Cardiac muscle cell (in vitro differentiated cells and primary cell): ENCODE results near the gene OR5H6. TPM values are rescaled to one million over a fixed set of nuclear protein-coding genes. Genes with fewer than 3 reads are reported as not detected.

ENCODE experiments used
- DNase-seq, 2 donors: peaks; one replicate each; pipeline versions ENCODE4 v3.0.0 to v3.0.0-alpha.2; 2010 to 2017; ENCODE audit warnings: low read depth in 1 of 2, low spot score in 1 of 2
- H3K27ac ChIP-seq: fragments of 200-600 bp; sonication (generic); 2 replicates; pipeline ENCODE4 v1.5.1; 2016
- H3K27me3 ChIP-seq: fragments of 200-600 bp; sonication (generic); 2 replicates; pipeline ENCODE4 v1.6.0; 2016; ENCODE audit warnings: control low read depth
- H3K36me3 ChIP-seq: fragments of 200-600 bp; sonication (generic); 2 replicates; pipeline ENCODE4 v1.5.1; 2016; ENCODE audit warnings: control low read depth
- H3K4me1 ChIP-seq: fragments of 200-600 bp; sonication (generic); 2 replicates; pipeline ENCODE4 v1.8.1; 2017; ENCODE audit warnings: low read depth, mild to moderate bottlenecking, mixed run types
- H3K4me3 ChIP-seq: fragments of 200-600 bp; sonication (generic); 2 replicates; pipeline ENCODE4 v1.5.1; 2016; ENCODE audit warnings: mild to moderate bottlenecking
- H3K9me3 ChIP-seq: fragments of 200-600 bp; sonication (generic); 2 replicates; pipeline ENCODE4 v1.5.1; 2017; ENCODE audit warnings: low read depth, mild to moderate bottlenecking, control low read depth
- polyA plus RNA-seq: library from polyadenylated mRNA; unstranded; fragments of >200 nt; fragmentation: Nextera tagmentation; extraction: Ambion mirVana; gene quantifications from 2 replicates; pipeline ENCODE4 v1.2.1, GENCODE V29; 2016
- total RNA-seq: library from RNA; depleted of rRNA; stranded (reverse); fragments of >200 nt; gene quantifications from 2 replicates; pipeline ENCODE4 v1.2.3, GENCODE V29; 2016
- TF ChIP-seq, protein P1 (sequence below): IDR thresholded peaks from 2 replicates; pipeline ENCODE4 v1.5.1; 2012; ENCODE audit warnings: low read depth, mild to moderate bottlenecking, low read length

The OR5H6 gene
- total RNA-seq, result not detected in 2 replicates
- polyA plus RNA-seq, result not detected in 2 replicates

DNA sequence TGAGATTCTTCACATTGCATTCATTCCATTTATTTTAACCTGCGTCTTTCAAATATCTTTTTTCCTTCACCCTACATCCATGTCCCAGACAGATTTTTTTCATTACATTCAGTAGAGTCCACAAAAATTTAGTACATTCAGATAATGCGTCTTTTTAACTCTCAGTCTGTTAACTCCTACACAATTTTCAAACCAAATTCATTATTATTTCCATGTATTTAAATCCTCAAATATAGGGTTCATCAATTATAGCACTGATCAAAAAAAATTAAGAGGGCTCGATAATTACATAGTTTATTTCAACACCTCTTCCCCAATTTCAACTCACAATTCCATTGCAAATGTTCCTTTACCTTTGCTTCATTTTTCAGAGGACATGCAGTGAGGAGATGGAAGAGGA lies at the start of gene OR5H6:
OR5H6 (plus strand) TSS at position 301 of the 400 bp plus-strand sequence; CDS start at position 390, 89 bp downstream.
- Histone ChIP-seq H3K4me1 (no peaks in the 10 kb centered on the region), H3K36me3 (no peaks in the 10 kb centered on the region), H3K4me3 (no peak within 1 kb of the TSS), H3K27me3 (no peaks in the 10 kb centered on the region), H3K27ac (no peak within 1 kb of the TSS), H3K9me3 (no peaks in the 10 kb centered on the region)
- TF ChIP-seq, protein P1, sequence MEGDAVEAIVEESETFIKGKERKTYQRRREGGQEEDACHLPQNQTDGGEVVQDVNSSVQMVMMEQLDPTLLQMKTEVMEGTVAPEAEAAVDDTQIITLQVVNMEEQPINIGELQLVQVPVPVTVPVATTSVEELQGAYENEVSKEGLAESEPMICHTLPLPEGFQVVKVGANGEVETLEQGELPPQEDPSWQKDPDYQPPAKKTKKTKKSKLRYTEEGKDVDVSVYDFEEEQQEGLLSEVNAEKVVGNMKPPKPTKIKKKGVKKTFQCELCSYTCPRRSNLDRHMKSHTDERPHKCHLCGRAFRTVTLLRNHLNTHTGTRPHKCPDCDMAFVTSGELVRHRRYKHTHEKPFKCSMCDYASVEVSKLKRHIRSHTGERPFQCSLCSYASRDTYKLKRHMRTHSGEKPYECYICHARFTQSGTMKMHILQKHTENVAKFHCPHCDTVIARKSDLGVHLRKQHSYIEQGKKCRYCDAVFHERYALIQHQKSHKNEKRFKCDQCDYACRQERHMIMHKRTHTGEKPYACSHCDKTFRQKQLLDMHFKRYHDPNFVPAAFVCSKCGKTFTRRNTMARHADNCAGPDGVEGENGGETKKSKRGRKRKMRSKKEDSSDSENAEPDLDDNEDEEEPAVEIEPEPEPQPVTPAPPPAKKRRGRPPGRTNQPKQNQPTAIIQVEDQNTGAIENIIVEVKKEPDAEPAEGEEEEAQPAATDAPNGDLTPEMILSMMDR, result no peak
- no peak for DNase-seq

DNA sequence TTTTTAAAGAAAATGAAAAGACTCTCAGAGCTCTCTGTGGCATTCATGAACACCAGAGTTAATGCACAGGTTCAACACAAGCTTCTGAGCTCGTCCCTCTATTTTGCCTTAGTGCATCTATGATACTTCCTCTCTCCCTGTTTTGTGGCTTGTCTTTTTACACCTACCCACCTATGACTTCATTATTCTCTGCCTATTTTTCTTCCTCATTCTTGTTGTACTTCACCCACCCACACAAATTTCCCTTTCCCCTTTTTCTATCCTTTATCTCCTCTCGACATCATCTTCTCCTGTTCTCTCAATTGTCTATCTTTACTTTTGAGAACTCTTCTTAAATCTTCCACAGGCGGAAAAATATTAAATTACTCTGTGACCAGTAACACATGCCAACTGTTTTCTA lies 49.0 kb upstream of the OR5H6 start:
- Histone ChIP-seq H3K36me3 (no peaks in the 10 kb centered on the region), H3K27me3 (no peaks in the 10 kb centered on the region), H3K4me1 (no peaks in the 10 kb centered on the region), H3K27ac (no peak overlapping the region), H3K9me3 (no peaks in the 10 kb centered on the region), H3K4me3 (no peak overlapping the region)
- no peak for DNase-seq
- TF ChIP-seq, protein P1, result no peak

DNA sequence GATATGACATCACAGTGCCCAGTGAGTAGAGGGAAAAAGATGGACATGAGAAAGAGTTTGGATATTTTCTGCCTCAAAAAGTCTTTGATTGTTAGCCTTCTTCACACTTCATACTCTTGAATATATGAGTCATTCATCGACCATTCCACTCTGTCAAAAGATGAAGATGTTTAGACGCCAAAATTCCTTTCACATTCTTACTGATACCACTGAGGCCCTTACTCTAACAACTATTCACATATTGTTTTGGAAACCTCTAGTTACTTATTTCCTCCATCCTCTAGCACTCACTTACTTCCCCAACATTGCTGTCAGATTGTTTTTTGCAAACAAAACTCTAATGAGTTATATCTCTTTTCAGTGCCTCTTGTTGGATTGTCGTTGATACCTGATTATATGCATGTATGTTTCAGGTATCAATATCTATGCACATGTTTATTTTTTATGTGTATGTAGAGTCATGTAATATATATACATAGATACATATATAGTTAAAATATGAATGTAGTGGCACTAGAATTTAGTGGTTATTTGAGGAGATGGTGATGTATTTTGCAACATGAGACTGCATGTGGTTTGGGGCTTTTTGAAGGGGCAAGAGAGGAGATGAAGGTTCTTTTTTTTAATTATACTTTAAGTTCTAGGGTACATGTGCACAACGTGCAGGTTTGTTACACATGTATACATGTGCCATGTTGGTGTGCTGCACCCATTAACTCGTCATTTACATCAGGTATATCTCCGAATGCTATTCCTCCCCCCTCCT lies 40.0 kb upstream of the OR5H6 start:
- no peaks in the 10 kb centered on the region for H3K27me3 ChIP-seq
- no peaks in the 10 kb centered on the region for H3K36me3 ChIP-seq
- H3K27ac ChIP-seq, result no peak overlapping the region
- no peaks in the 10 kb centered on the region for H3K4me1 ChIP-seq
- no peak for DNase-seq
- no peaks in the 10 kb centered on the region for H3K9me3 ChIP-seq
- no peak overlapping the region for H3K4me3 ChIP-seq
- TF ChIP-seq, protein P1, result no peak

DNA sequence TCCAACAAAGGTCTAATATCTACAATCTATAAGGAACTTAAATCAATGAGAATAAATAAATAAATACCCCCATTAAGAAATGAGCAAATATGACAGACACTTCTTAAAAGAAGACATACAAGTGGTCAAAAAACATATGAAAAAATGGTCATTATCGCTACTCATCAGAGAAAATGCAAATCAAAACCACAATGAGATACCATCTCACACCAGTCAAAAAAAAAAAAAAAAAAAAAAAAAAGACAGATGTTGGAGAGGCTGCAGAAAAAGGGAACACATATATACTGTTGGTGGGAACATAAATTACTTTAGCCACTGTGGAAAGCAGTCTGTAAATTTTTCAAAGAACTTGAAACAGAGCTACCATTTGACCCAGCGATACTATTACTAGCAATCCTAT lies 31.6 kb upstream of the OR5H6 start:
- Histone ChIP-seq H3K27ac (no peak overlapping the region), H3K36me3 (no peaks in the 10 kb centered on the region), H3K9me3 (no peaks in the 10 kb centered on the region), H3K4me1 (no peaks in the 10 kb centered on the region), H3K4me3 (no peak overlapping the region), H3K27me3 (no peaks in the 10 kb centered on the region)
- TF ChIP-seq, protein P1, result no peak
- no peak for DNase-seq

DNA sequence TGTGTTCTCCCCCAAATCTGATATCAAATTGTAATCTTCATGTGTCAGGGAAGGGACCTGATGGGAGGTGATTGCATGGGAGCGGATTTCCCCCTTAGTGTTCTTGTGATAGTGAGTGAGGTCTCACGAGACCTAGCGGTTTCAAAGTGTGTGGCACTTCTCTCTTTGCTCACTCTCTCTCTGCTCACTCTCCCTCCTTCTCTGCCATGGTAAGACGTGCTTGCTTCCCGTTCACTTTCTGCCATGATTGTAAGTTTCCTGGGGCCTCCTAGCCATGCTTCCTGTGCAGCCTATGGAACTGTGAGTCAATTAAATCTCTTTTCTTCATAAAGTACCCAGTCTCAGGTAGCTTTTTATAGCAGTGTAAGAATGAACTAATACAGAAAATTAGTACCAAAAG lies 30.6 kb upstream of the OR5H6 start:
- Histone ChIP-seq H3K36me3 (no peaks in the 10 kb centered on the region), H3K4me1 (no peaks in the 10 kb centered on the region), H3K4me3 (no peak overlapping the region), H3K27me3 (no peaks in the 10 kb centered on the region), H3K9me3 (no peaks in the 10 kb centered on the region), H3K27ac (no peak overlapping the region)
- DNase-seq, result no peak
- TF ChIP-seq, protein P1, result no peak
